Common myeloid progenitor, CD34-positive (primary cell): ENCODE results near the gene UGP2. TPM values are rescaled to one million over a fixed set of nuclear protein-coding genes. Genes with fewer than 3 reads are reported as not detected.
"Not testable (repeated sequence)": the region's sequence is repeated elsewhere in the genome, so short reads cannot be mapped to it uniquely, and the experiment has no call there.

Source experiments
- CTCF ChIA-PET: fragments of 350-600 bp; sonication (Branson Sonifier 250); formaldehyde crosslinking; loops from one replicate; lab custom pipeline; 2021; ENCODE audit warnings: antibody characterized with exemption; lab: Charles Lee
- POLR2A ChIA-PET: fragments of 350-600 bp; sonication (Branson Sonifier 250); formaldehyde crosslinking; loops from one replicate; lab custom pipeline; 2021; ENCODE audit warnings: antibody characterized with exemption; lab: Charles Lee
- DNase-seq, 3 donors: peaks; one replicate each; pipeline versions ENCODE4 v3.0.0 to v3.0.0-alpha.2; 2013
- H3K27ac ChIP-seq, 2 experiments: 1 replicate in 1 of 2; 2 replicates in 1 of 2; pipeline ENCODE4 v1.7.0; 2013; ENCODE audit warnings: inconsistent platforms in 2 of 2, low read length in 2 of 2, mild to moderate bottlenecking in 2 of 2, low read depth in 1 of 2, moderate library complexity in 1 of 2; ENCODE audit not compliant: severe bottlenecking in 2 of 2, insufficient read depth in 1 of 2, poor library complexity in 1 of 2
- H3K27me3 ChIP-seq, 5 experiments: replicated peaks in 2 of 5; 1 replicate in 3 of 5; 2 replicates in 2 of 5; pipeline versions ENCODE4 v1.6.1 to v1.7.0; 2013; ENCODE audit warnings: low read length in 4 of 5, mild to moderate bottlenecking in 2 of 5, moderate library complexity in 2 of 5, inconsistent platforms in 1 of 5; ENCODE audit not compliant: insufficient read depth in 5 of 5, control insufficient read depth in 4 of 5
- H3K36me3 ChIP-seq, 4 experiments: 1 replicate in 2 of 4; 2 replicates in 2 of 4; pipeline versions ENCODE4 v1.6.1 to v1.7.0; 2013; ENCODE audit warnings: low read length in 3 of 4, control low read depth in 1 of 4, mild to moderate bottlenecking in 1 of 4; ENCODE audit not compliant: control insufficient read depth in 4 of 4, insufficient read depth in 4 of 4
- H3K4me1 ChIP-seq, 4 experiments: 1 replicate in 3 of 4; 2 replicates in 1 of 4; pipeline versions ENCODE4 v1.6.1 to v1.7.1; 2013; ENCODE audit warnings: low read length in 3 of 4, mild to moderate bottlenecking in 3 of 4, control low read depth in 1 of 4, inconsistent platforms in 1 of 4, moderate library complexity in 1 of 4; ENCODE audit not compliant: control insufficient read depth in 4 of 4, insufficient read depth in 4 of 4; ENCODE audit errors: control extremely low read depth in 1 of 4
- H3K4me3 ChIP-seq, 7 experiments: 1 replicate in 4 of 7; 2 replicates in 3 of 7; pipeline versions ENCODE4 v1.5.1 to v1.7.0; 2013; ENCODE audit warnings: mild to moderate bottlenecking in 7 of 7, low read length in 6 of 7, moderate library complexity in 6 of 7, inconsistent platforms in 2 of 7, low read depth in 2 of 7, control low read depth in 1 of 7; ENCODE audit not compliant: insufficient read depth in 4 of 7, control insufficient read depth in 1 of 7; ENCODE audit errors: extremely low read depth in 1 of 7
- H3K9me3 ChIP-seq, 5 experiments: 1 replicate in 4 of 5; 2 replicates in 1 of 5; pipeline versions ENCODE4 v1.6.1 to v1.7.1; 2013; ENCODE audit warnings: low read length in 4 of 5, mild to moderate bottlenecking in 2 of 5, inconsistent platforms in 1 of 5, low read depth in 1 of 5, moderate library complexity in 1 of 5; ENCODE audit not compliant: control insufficient read depth in 4 of 5, insufficient read depth in 2 of 5; ENCODE audit errors: control extremely low read depth in 1 of 5
- WGBS: methylation state at CpG from one replicate; pipeline ENCODE4 v1.1.5; 2013; ENCODE audit not compliant: insufficient coverage; 5-methylcytosine and 5-hydroxymethylcytosine counted together
- polyA plus RNA-seq: library from polyadenylated mRNA; unstranded; fragments of 120-200 nt; gene quantifications from one replicate; pipeline ENCODE4 v1.2.1, GENCODE V29; 2013

Gene UGP2
- 142 TPM for polyA plus RNA-seq

- under 1% methylated on average over 45 of the region's 59 CpGs for WGBS
- POLR2A ChIA-PET, result interaction anchor here (0.7 to 3.6 kb wide), 9 partner anchors 13 to 253 kb away, joined by 3 to 43 read pairs (median 5); partner anchors contain the start of gene WDPCP
- no peaks in the 10 kb centered on the region for H3K27me3 ChIP-seq
- peak within 1 kb of the TSS; percentile 79 to 93 for H3K27ac ChIP-seq
- peaks cover 0 to 3% (median 0%) of the 10 kb centered on the region in 4 experiments for H3K36me3 ChIP-seq
- peak within 1 kb of the TSS; percentile 76 to 97 (median 96) for H3K4me3 ChIP-seq
- CTCF ChIA-PET, result interaction anchor here (0.6 to 7.6 kb wide), 5 partner anchors 13 to 148 kb away, joined by 3 to 103 read pairs (median 12); no protein-coding TSS in a partner anchor
- H3K9me3 ChIP-seq, result no peaks in the 10 kb centered on the region
- H3K4me1 ChIP-seq, result peaks cover 26 to 46% (median 27%) of the 10 kb centered on the region in 4 experiments
- DNase-seq, result peak; percentile 92 to 98 (median 96)
These were observed at the start of gene UGP2 for GRCh38 chr2:63841254-63842022. Gene UGP2, plus strand, starts transcription at chr2:63841896. Its CDS starts 290 bp downstream, at chr2:63842186.

- WGBS, result 90% methylated on average over 1 of the region's 1 CpG
- Histone ChIP-seq H3K27ac (no peak overlapping the region), H3K36me3 (no peaks in the 10 kb centered on the region), H3K4me1 (no peaks in the 10 kb centered on the region), H3K27me3 (no peaks in the 10 kb centered on the region), H3K4me3 (no peak overlapping the region), H3K9me3 (no peaks in the 10 kb centered on the region)
- POLR2A ChIA-PET, result no interaction called here
- DNase-seq, result peak in 1 of 3 donors; percentile 3
- CTCF ChIA-PET, result no interaction called here
These were observed 49.2 kb upstream of the UGP2 start for GRCh38 chr2:63792530-63792929.

- H3K27me3 ChIP-seq, result no peaks in the 10 kb centered on the region
- 83% methylated on average over 1 of the region's 1 CpG for WGBS
- POLR2A ChIA-PET, result no interaction called here
- CTCF ChIA-PET, result no interaction called here
- H3K9me3 ChIP-seq, result peaks cover 0 to 2% (median 0%) of the 10 kb centered on the region in 5 experiments
- H3K27ac ChIP-seq, result no peak overlapping the region
- peak in 1 of 3 donors; percentile 18 for DNase-seq
- no peaks in the 10 kb centered on the region for H3K36me3 ChIP-seq
- no peak overlapping the region for H3K4me3 ChIP-seq
- no peaks in the 10 kb centered on the region for H3K4me1 ChIP-seq
These were observed 45.3 kb upstream of the UGP2 start for GRCh38 chr2:63796366-63796765.

- Histone ChIP-seq H3K4me3 (no peak overlapping the region), H3K4me1 (no peaks in the 10 kb centered on the region), H3K27ac (no peak overlapping the region), H3K27me3 (no peaks in the 10 kb centered on the region), H3K9me3 (peaks cover 0 to 4% (median 0%) of the 10 kb centered on the region in 5 experiments), H3K36me3 (no peaks in the 10 kb centered on the region)
- ChIA-PET CTCF (no interaction called here), POLR2A (no interaction called here)
- WGBS, result 100% methylated on average over 3 of the region's 3 CpGs
- DNase-seq, result no peak
These were observed 44.9 kb upstream of the UGP2 start for GRCh38 chr2:63796796-63797195.

- H3K27ac ChIP-seq, result no peak overlapping the region
- no peaks in the 10 kb centered on the region for H3K36me3 ChIP-seq
- peaks cover 0 to 4% (median 0%) of the 10 kb centered on the region in 5 experiments for H3K9me3 ChIP-seq
- WGBS, result 100% methylated on average over 4 of the region's 6 CpGs
- no peaks in the 10 kb centered on the region for H3K27me3 ChIP-seq
- CTCF ChIA-PET, result no interaction called here
- no peak overlapping the region for H3K4me3 ChIP-seq
- no peak for DNase-seq
- H3K4me1 ChIP-seq, result no peaks in the 10 kb centered on the region
- POLR2A ChIA-PET, result no interaction called here
These were observed 40.2 kb upstream of the UGP2 start for GRCh38 chr2:63801455-63801854.

GRCh38 chr2:63805412-63805811 lies 36.3 kb upstream of the UGP2 start:
- ChIA-PET CTCF (no interaction called here), POLR2A (no interaction called here)
- Histone ChIP-seq H3K4me1 (no peaks in the 10 kb centered on the region), H3K36me3 (no peaks in the 10 kb centered on the region), H3K9me3 (peaks cover 0 to 4% (median 0%) of the 10 kb centered on the region in 5 experiments), H3K27me3 (no peaks in the 10 kb centered on the region), H3K4me3 (no peak overlapping the region), H3K27ac (no peak overlapping the region)
- DNase-seq, result no peak

GRCh38 chr2:63808036-63808435 lies 33.7 kb upstream of the UGP2 start:
- H3K36me3 ChIP-seq, H3K27me3 ChIP-seq, H3K27ac ChIP-seq, H3K4me3 ChIP-seq, H3K9me3 ChIP-seq, POLR2A ChIA-PET, CTCF ChIA-PET, DNase-seq, H3K4me1 ChIP-seq: not testable (repeated sequence)
- no CpG with 5 or more reads among the region's 6 CpGs for WGBS
